ENCODE data around the gene ZFPL1. TPM values are rescaled to one million over a fixed set of nuclear protein-coding genes. Genes with fewer than 3 reads are reported as not detected.

ZFPL1 gene
- total RNA-seq (2022; extraction: Qiagen RNA extraction): 31.8 to 34.2 TPM (median 32.7 TPM) in 5 replicates

GRCh38 chr11:65083834-65084597 is at the start of gene ZFPL1, which contains the start of gene CDCA5:
ZFPL1 (plus strand) TSS chr11:65084222; CDS start chr11:65084699, 477 bp downstream.
CDCA5 (minus strand) TSS chr11:65084040; CDS start chr11:65083978, 62 bp downstream.

GRCh38 chr11:65040847-65041622 is 43.0 kb upstream of the ZFPL1 start, which contains the start of gene SAC3D1:
SAC3D1 (plus strand) TSS chr11:65041210; CDS start chr11:65041293, 83 bp downstream.

GRCh38 chr11:65058419-65059054 is 25.5 kb upstream of the ZFPL1 start, which contains the start of gene NAALADL1:
NAALADL1 (minus strand) TSS chr11:65058553; CDS start chr11:65058521, 32 bp downstream.

GRCh38 chr11:65095974-65096806 is 12.2 kb downstream of the ZFPL1 start, which contains the start of gene VPS51:
VPS51 (plus strand) TSS chr11:65096214; CDS start chr11:65096251, 37 bp downstream.

GRCh38 chr11:65111744-65112545 is 27.9 kb downstream of the ZFPL1 start, which contains the start of gene TM7SF2:
TM7SF2 (plus strand) TSS chr11:65111872; CDS start chr11:65112016, 144 bp downstream.

GRCh38 chr11:65117206-65118096 is 33.4 kb downstream of the ZFPL1 start, which contains the start of gene ZNHIT2:
ZNHIT2 (minus strand) TSS chr11:65117701; CDS start chr11:65117653, 48 bp downstream.

GRCh38 chr11:65121865-65122696 is 38.1 kb downstream of the ZFPL1 start, which contains the start of the genes FAU and MRPL49:
FAU (minus strand) TSS chr11:65122134; CDS start chr11:65121813, 321 bp downstream.
MRPL49 (plus strand) TSS chr11:65122321; CDS start chr11:65122347, 26 bp downstream.

GRCh38 chr11:65134240-65134951 is 50.4 kb downstream of the ZFPL1 start, which contains the start of gene SYVN1:
SYVN1 (minus strand) TSS chr11:65134519; CDS start chr11:65133601, 918 bp downstream.

Other genes starting within 250 kb of the ZFPL1 start
- 0.93 to 2.0 TPM (median 1.5 TPM) in 5 replicates for gene CDC42BPG, start 239.6 kb upstream of the ZFPL1 start, total RNA-seq (2022; extraction: Qiagen RNA extraction)
- 94.9 to 123 TPM (median 115 TPM) in 5 replicates for gene EHD1, start 205.6 kb upstream of the ZFPL1 start, total RNA-seq (2022; extraction: Qiagen RNA extraction)
- gene ATG2A, start 167.0 kb upstream of the ZFPL1 start, total RNA-seq (2022; extraction: Qiagen RNA extraction): 11.8 to 22.6 TPM (median 21.0 TPM) in 5 replicates
- gene PPP2R5B, start 159.5 kb upstream of the ZFPL1 start, total RNA-seq (2022; extraction: Qiagen RNA extraction): 3.2 to 5.4 TPM (median 4.7 TPM) in 5 replicates
- gene GPHA2, start 148.3 kb upstream of the ZFPL1 start, total RNA-seq (2022; extraction: Qiagen RNA extraction): not detected in 5 replicates
- gene MAJIN, start 112.1 kb upstream of the ZFPL1 start, total RNA-seq (2022; extraction: Qiagen RNA extraction): not detected in 5 replicates
- 0.71 to 1.1 TPM (median 0.85 TPM) in 5 replicates for gene BATF2, start 87.3 kb upstream of the ZFPL1 start, total RNA-seq (2022; extraction: Qiagen RNA extraction)
- 175 to 188 TPM (median 183 TPM) in 5 replicates for gene ARL2, start 70.1 kb upstream of the ZFPL1 start, total RNA-seq (2022; extraction: Qiagen RNA extraction)
- 19.9 to 24.2 TPM (median 23.1 TPM) in 5 replicates for gene SNX15, start 56.8 kb upstream of the ZFPL1 start, total RNA-seq (2022; extraction: Qiagen RNA extraction)
- 34.7 to 55.9 TPM (median 53.9 TPM) in 5 replicates for gene SAC3D1, start 43.0 kb upstream of the ZFPL1 start, total RNA-seq (2022; extraction: Qiagen RNA extraction)
- not detected in 5 replicates for gene NAALADL1, start 25.7 kb upstream of the ZFPL1 start, total RNA-seq (2022; extraction: Qiagen RNA extraction)
- 57.4 to 76.9 TPM (median 71.1 TPM) in 5 replicates for gene CDCA5, start 182 bp upstream of the ZFPL1 start, total RNA-seq (2022; extraction: Qiagen RNA extraction)
- gene VPS51, start 12.0 kb downstream of the ZFPL1 start, total RNA-seq (2022; extraction: Qiagen RNA extraction): 50.7 to 52.5 TPM (median 51.8 TPM) in 5 replicates
- 4.9 to 8.6 TPM (median 5.3 TPM) in 5 replicates for gene TM7SF2, start 27.6 kb downstream of the ZFPL1 start, total RNA-seq (2022; extraction: Qiagen RNA extraction)
- 13.6 to 22.7 TPM (median 21.9 TPM) in 5 replicates for gene ZNHIT2, start 33.5 kb downstream of the ZFPL1 start, total RNA-seq (2022; extraction: Qiagen RNA extraction)
- gene FAU, start 37.9 kb downstream of the ZFPL1 start, total RNA-seq (2022; extraction: Qiagen RNA extraction): 820 to 1,063 TPM (median 1,025 TPM) in 5 replicates
- 68.5 to 73.4 TPM (median 70.9 TPM) in 5 replicates for gene MRPL49, start 38.1 kb downstream of the ZFPL1 start, total RNA-seq (2022; extraction: Qiagen RNA extraction)
- gene SYVN1, start 50.3 kb downstream of the ZFPL1 start, total RNA-seq (2022; extraction: Qiagen RNA extraction): 27.8 to 40.9 TPM (median 37.6 TPM) in 5 replicates
- gene SPDYC, start 86.0 kb downstream of the ZFPL1 start, total RNA-seq (2022; extraction: Qiagen RNA extraction): not detected in 5 replicates
- 90.3 to 122 TPM (median 113 TPM) in 5 replicates for gene CAPN1, start 97.7 kb downstream of the ZFPL1 start, total RNA-seq (2022; extraction: Qiagen RNA extraction)
- 10.9 to 15.8 TPM (median 13.9 TPM) in 5 replicates for gene POLA2, start 177.7 kb downstream of the ZFPL1 start, total RNA-seq (2022; extraction: Qiagen RNA extraction)
- gene CDC42EP2, start 230.6 kb downstream of the ZFPL1 start, total RNA-seq (2022; extraction: Qiagen RNA extraction): 14.6 to 19.3 TPM (median 17.1 TPM) in 5 replicates
- gene DPF2, start 249.6 kb downstream of the ZFPL1 start, total RNA-seq (2022; extraction: Qiagen RNA extraction): 38.9 to 43.3 TPM (median 39.7 TPM) in 5 replicates